ENCODE measurements around the gene MPHOSPH9.

MPHOSPH9 gene

GRCh38 chr12:123164710-123165261 is 68.2 kb downstream of the MPHOSPH9 start:
- ChIA-PET CTCF (no interaction called here), POLR2A (ENCODE audit: low non-redundant PET) (no interaction called here)
- DNase-seq (ENCODE audit: low spot score): no peak
- TF ChIP-seq CTCF (conservative IDR thresholded peaks at IDR 0.05; ENCODE audit: low read depth): no peak
- no peak overlapping the region for H3K27ac ChIP-seq

DNA sequence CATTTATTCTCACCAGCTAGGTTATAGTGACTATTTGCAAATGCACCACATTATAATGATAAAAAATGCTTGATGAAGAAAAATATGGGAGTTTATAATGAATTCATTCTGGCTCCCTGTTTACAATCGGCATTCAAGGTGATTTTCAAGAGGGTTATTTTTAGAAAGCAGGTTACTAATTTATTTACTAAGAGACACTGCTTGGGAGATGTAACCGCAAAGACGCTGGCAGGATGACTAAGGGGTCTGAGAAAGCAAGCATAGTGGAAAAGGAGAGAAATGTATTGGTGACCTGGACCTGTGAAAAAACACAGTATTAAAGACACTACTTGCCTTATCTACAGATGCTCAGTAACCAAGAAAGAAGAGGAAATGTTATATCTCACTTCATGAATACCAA is 68.7 kb downstream of the MPHOSPH9 start:
- ChIA-PET POLR2A (ENCODE audit: low non-redundant PET) (no interaction called here), CTCF (interaction anchor here (0.6 kb wide), 1 partner anchor 23 kb away, joined by 4 read pairs; no protein-coding TSS in a partner anchor)
- DNase-seq (ENCODE audit: low spot score): no peak
- no peak for TF ChIP-seq CTCF (conservative IDR thresholded peaks at IDR 0.05; ENCODE audit: low read depth)
- no peak overlapping the region for H3K27ac ChIP-seq

DNA sequence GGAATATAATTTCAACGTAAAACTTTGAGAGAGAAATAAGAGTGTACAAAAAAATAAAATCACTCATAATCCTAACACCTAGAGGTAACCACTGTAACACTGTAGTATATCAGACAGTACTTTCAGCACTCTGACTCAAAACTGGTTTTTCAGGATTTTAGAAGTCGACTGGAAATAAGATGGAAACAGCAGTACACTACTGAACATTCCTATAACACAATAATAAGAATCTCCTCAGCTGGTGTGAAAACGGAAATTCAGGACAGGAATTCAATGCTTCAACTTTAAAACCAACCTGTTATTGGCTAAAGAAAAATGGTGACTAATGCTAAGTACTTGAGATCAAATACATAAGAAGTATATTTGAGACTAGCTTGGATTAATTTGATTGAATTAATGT is 69.7 kb downstream of the MPHOSPH9 start:
- DNase-seq (ENCODE audit: low spot score): peak; percentile 66
- CTCF ChIA-PET: interaction anchor here (0.6 to 1.3 kb wide), 2 partner anchors 120 to 138 kb away, joined by 4 to 5 read pairs; no protein-coding TSS in a partner anchor
- POLR2A ChIA-PET (ENCODE audit: low non-redundant PET): no interaction called here
- no peak overlapping the region for H3K27ac ChIP-seq
- no peak for TF ChIP-seq CTCF (conservative IDR thresholded peaks at IDR 0.05; ENCODE audit: low read depth)

- DNase-seq (ENCODE audit: low spot score): no peak
- ChIA-PET CTCF (interaction anchor here (1.1 to 2.1 kb wide), 3 partner anchors 10 to 118 kb away, joined by 3 to 10 read pairs (median 5); partner anchors contain the start of gene PITPNM2), POLR2A (ENCODE audit: low non-redundant PET) (interaction anchor here (0.5 kb wide), 1 partner anchor 33 kb away, joined by 7 read pairs; no protein-coding TSS in a partner anchor)
- no peak overlapping the region for H3K27ac ChIP-seq
- no peak for TF ChIP-seq CTCF (conservative IDR thresholded peaks at IDR 0.05; ENCODE audit: low read depth)
Measured at GRCh38 chr12:123160801-123161487, 72.0 kb downstream of the MPHOSPH9 start.

GRCh38 chr12:123153906-123154305 is 79.0 kb downstream of the MPHOSPH9 start:
- no peak for TF ChIP-seq CTCF (conservative IDR thresholded peaks at IDR 0.05; ENCODE audit: low read depth)
- ChIA-PET POLR2A (ENCODE audit: low non-redundant PET) (interaction anchor here (0.7 kb wide), 1 partner anchor 163 kb away, joined by 5 read pairs; no protein-coding TSS in a partner anchor), CTCF (interaction anchor here (0.6 kb wide), 2 partner anchors 27 to 61 kb away, joined by 3 to 4 read pairs; no protein-coding TSS in a partner anchor)
- H3K27ac ChIP-seq: no peak overlapping the region
- no peak for DNase-seq (ENCODE audit: low spot score)

GRCh38 chr12:123152833-123153232 is 80.1 kb downstream of the MPHOSPH9 start:
- no peak for TF ChIP-seq CTCF (conservative IDR thresholded peaks at IDR 0.05; ENCODE audit: low read depth)
- ChIA-PET CTCF (interaction anchor here (1.2 to 3.7 kb wide), 2 partner anchors 85 to 110 kb away, joined by 3 to 20 read pairs; no protein-coding TSS in a partner anchor), POLR2A (ENCODE audit: low non-redundant PET) (no interaction called here)
- DNase-seq (ENCODE audit: low spot score): no peak
- H3K27ac ChIP-seq: no peak overlapping the region
